HG02571 (cell line): ENCODE results near the gene TBKBP1.

ENCODE experiments used
- ATAC-seq: cut with Tn5 transposase; IDR thresholded peaks from one replicate; pipeline ENCODE4 v1.9.1; 2021; ENCODE audit warnings: mild to moderate bottlenecking, moderate library complexity; ENCODE audit not compliant: unreplicated experiment

Gene TBKBP1

DNA sequence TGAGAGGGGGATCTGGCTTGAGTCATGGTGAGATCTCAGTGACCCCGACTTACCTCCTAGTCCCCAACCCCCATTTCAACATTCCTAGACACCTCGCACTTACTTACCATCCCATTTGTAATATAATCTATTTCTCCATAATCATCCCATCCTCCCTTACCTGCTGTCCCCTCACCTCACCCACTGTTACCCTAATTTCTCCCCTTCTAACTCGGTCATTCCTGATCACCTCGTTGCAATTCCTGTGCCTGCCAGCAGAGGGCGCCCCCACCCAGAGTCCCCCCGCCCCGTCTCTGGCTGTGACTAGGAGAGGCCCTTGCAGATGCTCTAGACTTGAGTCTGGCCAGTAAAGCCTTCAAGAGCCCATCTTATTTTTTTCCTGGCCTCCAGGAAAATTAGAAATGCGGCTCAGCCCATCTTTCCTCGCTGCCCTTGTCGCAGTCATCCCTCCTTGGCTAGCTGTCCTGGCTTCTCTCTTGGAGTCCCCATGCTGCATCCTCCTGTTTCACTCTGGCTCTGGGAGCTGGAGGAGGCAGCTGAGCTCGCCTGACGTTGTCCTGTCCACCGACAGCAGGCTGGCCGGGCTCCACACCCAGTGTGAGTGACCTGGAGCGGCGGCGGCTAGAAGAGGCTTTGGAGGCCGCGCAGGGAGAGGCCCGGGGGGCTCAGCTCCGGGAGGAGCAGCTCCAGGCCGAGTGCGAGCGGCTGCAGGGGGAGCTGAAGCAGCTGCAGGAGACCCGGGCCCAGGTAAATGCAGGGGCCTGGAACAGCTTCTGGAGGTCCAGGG lies 5.0 kb downstream of the TBKBP1 start:
- ATAC-seq: no peak

DNA sequence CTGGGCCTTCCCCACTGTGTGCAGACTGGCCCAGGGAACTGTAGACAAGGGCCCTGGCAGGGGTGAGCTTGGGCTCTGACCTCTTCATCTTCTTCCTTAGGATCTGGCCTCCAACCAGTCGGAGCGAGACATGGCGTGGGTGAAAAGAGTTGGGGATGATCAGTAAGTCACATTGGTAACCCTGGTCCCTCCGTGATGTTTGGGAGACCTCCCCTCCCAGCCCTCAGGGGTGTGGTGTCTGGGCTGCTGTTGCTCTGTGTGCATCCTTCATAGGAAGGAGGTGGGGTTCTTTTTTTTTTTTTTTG lies 5.5 kb downstream of the TBKBP1 start:
- ATAC-seq: no peak

DNA sequence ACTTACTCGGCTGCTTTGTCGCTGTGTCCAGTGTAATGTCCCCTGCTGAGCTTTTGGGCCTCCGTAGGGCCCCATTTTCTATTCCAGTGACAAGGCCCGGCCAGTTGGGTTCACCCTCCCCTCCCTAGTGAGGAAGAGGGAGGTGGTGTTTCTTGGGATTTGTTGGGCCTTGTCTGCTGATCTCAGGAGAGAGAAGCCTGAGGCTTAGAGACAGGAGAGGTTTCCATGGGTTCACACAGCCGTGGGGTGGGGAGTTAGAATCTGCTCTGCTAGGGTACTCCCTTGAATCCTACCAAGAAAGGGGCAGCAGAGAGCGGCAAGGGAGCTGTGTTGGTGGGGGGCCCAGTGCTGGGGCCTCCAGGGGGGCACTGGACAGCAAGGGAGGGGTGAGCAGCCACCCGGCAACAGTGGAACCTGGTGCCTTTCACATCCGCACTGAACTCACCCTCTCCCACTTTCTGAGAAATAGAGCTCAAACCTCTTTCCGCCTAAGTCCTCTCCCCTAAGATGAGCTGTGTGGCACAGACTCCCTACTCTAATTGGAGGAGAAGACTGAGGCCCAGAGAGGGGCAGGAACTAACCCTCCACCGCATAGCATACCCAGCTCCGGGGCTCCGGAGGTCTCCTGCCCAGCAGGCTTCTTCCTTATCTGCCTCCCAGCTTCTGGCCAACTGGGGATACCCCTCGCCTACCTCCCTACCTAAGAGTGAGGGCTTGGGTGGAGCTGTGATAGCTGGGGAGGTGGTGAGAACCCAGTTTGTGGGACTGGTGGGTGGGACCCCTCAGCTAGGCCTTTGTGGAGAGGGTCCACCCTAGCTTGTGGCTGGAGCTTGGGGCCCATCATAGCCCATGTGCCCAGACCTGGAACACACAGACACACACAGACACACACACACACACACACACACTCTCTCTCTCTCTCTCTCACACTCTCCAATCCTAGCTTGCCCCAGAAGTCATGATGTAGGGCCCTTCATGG lies 6.8 kb downstream of the TBKBP1 start:
- no peak for ATAC-seq

DNA sequence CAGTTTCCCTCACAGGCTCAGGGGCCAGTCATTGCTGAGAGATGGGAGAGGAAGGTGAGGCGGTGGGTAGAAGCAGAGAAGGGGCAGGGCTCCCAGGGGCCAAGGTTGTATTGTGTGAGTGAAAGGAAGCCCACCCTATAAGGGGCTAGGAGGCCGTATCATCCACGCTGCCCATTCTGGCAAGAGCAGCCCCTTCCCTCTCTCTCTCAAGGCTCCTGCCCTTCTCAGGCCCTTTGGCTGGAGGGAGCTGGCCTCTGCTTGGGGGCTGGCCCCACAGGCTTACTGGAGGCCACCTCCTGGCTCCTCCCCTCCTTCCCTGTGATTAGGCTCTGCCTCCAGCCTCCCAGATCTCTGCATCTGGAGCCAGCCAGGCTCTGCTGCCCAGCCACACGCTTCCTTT lies 7.6 kb downstream of the TBKBP1 start:
- no peak for ATAC-seq

DNA sequence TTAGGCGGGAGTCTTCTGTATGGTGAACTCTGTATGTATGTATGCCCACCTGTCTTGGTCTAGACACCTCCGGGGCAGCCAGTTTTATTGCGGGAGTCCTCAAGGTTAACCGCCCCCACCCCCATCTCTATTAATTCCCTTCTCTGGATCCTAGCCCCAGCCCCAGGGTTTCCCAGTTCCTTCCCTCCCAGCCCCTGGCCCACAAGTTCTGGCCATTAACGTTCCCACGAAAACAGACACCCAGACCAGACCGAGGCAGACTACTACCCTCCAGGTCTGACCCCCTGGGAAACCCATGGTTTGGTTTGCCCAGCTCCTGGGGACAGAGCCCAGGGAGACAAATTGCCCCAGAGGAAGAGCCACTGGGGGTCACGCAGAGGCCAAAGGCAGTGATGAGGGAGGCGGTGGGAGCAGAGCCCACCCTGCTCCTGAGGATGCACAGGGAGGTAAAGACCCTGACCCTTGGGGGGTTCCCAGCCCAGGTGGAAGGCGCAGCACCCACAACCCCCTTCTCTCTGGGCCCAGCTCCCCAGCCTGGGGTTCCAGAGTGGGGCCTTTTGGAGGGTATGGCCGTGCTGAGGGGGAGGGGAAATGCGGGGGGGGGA lies 8.5 kb downstream of the TBKBP1 start:
- no peak for ATAC-seq

DNA sequence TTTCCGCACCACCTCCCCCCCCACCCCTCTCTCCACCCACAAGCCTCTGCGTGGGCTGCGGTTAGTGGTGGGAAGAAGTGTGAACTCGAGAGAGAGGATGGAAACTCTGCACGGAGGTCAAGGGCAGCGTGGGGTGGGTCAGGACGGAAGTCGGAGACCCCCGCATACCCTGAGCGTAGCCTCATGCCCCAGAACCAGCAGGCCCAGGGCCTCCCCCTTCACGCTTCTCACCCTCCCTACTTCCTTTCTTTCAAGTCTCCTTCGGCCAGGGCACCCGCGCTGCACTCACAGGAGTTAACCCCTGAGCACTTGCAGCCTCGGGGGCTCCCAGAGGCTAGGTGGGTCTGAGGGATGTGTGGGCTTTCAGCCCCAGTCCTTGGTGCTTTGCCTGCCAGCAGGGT lies 9.2 kb downstream of the TBKBP1 start:
- no peak for ATAC-seq

DNA sequence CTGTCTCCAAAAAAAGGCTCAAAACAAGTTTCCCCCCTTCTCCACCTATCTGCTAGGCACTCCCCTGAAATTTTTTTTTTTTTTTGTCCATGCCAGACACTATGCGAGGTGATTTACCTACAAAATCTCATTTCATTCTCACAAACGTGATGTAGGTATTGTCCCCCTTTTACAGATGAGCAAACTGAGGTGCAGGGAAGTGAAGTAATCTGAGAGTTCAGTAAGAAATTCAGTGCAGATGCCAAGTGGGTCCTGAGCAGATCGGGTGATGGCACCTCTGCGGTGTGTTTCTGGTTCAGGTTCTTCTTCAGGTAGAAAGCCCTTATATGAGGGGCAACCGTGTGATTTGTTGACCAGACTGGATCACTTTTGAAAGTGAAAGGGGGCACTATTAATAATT lies 9.7 kb downstream of the TBKBP1 start:
- ATAC-seq: no peak

DNA sequence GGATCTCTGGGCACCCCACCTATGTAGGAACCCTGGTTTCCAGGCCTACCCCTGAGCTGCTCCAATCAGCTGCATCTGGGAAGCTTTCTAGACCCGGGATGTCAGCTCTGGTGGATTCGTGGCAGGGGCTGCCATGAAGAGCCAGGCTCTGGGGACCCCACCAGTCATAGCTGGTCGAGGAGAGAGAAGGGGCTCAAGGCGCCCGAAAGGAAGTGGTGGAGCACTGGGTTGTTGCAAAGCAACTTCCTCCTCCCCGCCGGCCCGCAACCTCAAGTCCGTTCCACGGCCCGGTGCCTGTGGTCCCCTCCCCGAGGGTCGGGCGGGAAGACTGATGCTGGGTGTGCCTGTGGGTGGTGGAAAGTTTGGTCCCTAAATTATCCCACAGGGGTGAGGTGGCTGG lies 10.2 kb downstream of the TBKBP1 start:
- no peak for ATAC-seq

DNA sequence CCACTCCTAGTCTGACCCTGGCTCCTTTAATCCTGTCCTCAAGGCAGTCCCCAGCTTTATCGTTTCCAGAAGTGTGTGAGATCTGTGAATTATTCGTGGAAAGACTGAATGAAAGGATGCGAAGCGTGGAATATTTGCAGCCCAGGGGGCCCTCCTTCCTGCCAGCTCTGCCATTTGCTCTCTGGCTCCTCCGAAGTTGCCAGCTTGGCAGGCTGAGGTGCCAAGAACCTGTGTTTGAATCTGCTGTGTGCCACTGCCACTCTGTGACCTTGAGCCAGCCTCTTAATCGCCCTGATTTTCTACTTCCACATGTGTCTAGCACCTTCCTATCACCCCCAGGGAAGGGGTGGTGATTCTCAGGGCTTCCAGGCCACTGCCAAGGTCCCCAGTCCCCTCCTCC lies 10.8 kb downstream of the TBKBP1 start:
- no peak for ATAC-seq

DNA sequence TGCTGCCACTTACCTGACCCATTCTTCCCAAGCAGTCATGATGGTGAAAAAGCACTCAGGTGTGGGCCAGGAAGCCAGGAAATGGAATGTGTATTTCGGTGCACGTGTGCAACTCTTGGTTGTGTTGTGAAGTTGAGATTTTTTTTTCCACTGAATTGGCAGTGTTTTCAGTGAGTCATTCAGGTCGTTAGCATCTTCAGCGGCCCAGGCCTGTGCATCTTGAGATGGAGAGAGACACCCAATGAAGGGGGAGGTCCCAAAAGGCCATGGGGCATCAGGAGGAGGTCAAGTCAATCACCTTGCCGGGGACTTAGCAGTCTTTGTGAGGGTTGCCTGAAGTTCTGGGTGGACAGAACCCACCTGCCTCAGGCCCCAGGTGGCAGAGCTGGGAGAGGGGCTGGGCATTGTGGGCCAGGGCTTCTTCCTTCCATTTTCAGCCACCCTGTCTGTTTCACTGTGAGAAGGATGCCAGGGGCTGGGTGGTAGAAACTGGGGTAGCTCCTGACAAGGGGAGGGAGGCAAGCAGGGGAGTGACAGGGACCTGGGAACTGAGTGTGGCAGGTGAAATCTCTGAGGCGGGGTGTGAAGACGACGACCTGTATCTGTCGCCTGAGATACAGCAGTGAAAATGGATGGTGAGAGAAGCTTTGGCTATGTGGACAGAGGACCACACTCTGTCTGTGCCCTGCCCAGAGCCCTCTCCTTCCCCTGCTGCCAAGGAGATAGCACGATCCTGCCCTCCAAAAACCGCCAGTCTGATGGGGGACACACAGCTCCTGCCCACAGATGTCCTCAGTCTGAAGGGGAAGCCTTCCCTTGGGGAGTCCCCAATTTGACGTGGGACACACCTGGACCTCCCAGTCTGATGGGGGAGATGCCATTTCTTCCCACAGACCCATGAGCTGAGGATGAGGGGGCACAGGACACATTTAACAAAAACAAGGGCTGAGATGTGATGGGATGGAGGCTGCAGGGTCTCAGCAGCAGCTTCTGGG lies 11.9 kb downstream of the TBKBP1 start:
- ATAC-seq: no peak

DNA sequence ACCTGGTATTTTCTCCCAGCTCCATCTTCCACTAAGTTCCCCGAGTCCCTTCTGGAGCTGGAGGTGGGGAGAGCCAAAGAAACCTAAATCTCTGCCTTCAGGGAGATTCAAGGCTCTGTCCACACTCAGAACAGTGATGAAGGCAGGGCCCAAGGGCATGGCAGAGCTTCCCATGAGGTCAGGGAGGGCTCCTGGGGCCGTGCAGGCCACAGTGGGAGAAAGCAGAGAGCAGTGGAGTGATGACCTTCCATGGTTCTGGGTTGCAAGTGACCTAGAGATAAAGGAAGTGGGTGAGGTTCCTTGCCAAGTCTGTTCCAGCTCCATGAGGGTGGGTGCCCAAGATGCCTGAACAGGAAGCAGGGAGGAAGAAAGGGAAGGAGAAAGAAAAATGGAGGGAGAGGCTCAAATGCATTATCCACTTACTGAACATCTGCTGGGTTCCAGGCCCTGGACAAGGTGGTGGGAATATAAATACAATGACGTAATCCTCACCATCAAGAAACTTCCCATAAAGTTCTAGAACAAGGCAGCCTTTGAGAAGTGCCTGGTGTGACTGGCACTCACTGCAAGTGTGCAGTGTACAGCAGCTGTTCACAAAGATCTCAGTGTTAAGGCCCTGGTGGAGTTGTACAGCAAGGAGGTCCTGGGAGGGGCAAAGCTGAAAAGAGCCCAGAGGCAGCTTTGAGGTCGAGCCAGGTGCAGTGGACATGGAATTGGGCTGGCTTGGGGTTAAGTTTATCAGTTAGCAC lies 13.3 kb downstream of the TBKBP1 start:
- no peak for ATAC-seq

DNA sequence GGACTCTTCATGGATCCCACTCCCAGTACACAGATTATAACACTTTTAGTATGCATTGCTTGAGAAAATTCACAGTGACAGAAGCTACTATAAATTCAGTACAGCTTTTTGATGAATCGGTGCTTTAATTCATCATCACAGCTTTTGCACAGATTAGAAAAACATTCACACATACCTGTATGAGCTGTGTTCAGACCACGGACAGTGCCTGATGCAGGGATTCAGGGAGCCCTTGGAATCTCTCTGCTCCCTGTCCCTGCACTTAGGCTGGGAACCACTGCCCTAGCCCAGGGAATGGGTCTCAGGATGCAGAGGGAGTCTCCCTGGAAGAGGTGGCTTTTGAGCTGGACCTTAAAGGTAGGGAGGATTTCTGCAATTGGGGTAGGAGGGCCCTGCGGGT lies 13.9 kb downstream of the TBKBP1 start:
- ATAC-seq: no peak

DNA sequence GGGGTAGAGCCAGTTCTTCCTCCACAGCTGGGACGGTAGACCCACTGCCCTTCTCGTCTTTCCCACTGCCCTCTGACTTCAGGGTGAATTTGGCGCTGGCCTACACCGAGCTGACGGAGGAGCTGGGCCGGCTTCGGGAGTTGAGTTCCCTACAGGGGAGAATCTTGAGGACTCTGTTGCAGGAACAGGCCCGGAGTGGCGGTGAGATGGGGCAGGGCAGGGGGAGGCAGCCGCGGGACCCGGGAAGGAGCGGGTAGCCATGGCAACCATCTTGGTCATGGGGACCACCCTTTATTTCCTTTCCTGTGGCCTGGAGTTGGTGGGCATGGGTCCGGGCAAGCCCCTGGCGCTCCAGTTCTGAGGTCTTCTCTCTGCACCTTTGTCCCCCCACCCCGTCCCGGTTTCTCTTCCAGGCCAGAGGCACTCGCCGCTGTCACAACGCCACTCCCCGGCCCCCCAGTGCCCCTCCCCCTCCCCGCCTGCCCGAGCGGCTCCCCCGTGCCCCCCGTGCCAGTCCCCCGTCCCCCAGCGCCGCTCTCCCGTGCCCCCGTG lies 14.4 kb downstream of the TBKBP1 start:
- no peak for ATAC-seq

DNA sequence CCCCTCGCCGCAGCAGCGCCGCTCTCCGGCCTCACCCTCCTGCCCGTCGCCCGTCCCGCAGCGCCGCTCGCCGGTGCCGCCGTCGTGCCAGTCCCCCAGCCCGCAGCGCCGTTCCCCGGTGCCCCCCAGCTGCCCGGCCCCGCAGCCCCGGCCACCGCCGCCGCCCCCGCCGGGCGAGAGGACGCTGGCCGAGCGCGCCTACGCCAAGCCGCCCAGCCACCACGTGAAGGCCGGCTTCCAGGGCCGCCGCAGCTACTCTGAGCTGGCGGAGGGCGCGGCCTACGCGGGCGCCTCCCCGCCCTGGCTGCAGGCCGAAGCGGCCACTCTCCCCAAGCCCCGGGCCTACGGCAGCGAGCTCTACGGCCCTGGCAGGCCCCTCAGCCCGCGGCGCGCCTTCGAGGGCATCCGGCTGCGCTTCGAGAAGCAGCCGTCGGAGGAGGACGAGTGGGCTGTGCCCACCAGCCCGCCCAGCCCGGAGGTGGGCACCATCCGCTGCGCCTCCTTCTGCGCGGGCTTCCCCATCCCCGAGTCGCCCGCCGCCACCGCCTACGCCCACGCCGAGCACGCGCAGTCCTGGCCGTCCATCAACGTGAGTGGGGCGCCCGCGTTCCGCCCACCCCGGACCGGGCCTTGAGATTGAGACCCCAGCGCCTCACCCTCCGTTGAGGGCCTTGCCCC lies 15.0 kb downstream of the TBKBP1 start:
- ATAC-seq: no peak

DNA sequence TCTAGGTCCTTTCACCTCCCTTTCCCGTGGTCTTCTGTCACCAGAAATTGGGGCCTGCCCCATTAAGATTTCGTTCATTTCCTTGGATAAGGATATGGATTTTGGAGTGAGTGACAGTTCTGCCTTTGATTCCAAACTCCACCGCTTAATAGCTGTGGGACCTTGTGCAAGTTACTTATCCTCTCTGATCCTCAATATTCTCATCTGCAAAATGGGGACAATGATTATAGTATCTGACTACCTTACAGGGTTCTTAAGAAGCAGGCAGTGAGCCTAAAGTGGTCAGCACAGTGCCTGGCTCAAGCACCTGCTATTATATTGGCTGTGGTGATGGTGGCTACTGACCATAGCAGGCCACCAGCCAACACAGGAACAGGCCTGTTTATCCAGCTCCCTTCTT lies 15.6 kb downstream of the TBKBP1 start:
- ATAC-seq: no peak

DNA sequence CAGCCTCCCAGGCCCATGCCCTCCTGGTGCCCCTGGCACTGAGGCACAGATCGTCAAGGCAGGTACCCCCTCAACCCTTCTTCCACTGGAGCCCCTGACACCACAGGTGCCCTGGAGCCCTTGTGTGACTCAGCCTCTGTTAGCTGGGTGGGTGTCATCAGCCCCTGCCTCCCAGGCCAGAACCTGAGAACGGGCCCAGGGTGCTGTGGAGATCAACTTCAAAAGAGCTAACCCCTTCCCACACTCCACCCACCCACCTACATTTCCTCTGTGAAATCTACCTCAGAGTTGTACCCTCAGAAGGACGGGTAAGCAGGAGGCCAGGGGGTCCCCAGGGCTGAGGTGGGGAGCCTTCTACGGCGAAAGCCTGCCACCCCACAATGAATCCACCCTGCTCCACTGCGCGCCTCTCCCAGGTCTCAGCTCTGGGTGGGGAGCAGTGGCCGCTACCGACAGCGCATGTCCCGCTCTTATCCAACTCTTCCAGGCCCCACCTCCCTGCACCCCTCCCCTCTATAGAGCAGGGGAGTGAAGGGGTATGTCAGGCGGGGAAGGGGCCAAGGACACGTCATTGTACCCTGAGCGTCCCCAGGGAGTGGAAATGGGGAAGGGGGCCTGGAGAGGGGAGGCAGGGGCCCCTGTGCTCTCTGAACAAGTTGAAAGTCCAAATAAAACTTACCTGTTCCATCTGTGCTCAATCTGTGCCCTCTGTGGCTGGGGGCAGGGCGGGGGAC lies 17.6 kb downstream of the TBKBP1 start:
- no peak for ATAC-seq

DNA sequence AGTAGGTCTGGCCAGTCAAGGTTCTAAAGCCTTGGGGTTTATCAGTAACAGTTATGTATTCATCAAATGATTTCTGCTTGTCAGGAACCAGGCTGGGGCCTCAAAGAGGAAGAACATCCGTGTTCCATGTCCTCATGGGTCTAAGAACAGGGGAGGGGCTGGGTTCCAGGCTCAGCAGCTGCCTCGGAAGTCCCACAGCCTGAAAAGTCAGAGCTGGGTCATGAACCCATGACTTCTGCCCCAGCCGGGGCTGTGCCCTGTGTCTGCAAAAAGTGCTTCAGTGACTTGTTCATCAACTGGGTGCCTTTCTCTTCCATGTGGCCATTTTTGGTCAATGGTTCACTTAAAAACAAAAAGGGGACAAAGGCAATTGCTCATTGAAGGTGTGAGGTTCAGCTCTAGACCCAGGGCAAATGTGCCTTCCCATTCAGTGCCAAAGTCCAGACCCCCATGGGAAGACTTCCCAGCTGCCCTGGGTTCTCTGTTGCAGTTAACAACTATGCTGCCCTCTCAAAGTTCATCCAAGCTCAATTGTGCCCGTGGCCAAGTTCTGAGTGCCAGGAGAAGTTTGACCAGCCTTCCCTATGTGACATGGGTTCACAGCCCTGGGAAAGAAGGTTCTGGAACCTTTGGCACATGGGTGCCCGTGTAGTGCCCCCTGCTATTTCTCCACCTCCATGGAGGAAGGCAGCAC lies 18.5 kb downstream of the TBKBP1 start:
- ATAC-seq: no peak
